Stimulated activated naive CD8-positive, alpha-beta T cell treated with anti-CD3 and anti-CD28 coated beads, Interleukin-15, Interleukin-2, amounts not matched to agents 100 U/mL and 50 U/mL, for 24 hours (primary cell): ENCODE results near the gene NDUFA11.

ENCODE experiments used
- ATAC-seq: fragments of 150-1000 bp; cut with Tn5 transposase; one replicate; pipeline ENCODE4 v1.10.0; 2021
- DNase-seq: peaks from one replicate; pipeline ENCODE4 v3.0.0; 2021

NDUFA11 gene

DNA sequence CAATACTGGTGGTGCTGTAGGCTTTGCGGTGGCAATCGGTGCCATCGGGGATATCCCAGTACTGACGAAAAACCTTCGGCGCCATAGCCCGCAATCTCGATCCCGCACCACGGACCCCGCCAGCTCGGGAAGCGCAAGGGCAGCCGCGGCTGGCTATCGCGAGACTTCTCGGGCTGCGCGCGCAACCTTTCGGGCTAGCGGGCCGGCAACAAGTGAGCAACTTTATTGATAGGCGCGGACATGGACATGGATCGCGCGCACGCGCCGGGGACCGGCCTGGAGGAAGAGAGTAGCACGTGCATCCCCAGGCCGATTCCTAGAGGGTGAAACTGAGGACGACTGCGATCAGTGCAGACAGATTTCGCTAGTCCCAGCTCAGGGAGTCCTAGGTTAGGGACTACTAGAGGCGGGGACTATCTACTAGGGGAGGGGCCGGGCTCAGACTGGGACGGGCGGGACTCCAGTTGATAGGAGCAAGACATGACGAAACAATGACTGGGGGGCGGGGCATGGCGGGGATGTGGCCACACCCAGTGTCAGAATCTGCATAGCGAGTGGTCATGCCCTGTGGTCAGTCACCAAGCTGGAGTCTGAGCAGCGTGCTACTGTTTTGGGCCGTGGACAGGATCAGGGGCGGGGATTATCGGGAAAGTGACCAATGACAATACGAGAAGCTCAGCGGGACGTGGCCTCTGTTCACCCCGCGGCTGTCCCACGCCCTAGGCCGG is at the start of gene NDUFA11:
NDUFA11 (minus strand) TSS at position 167 of the 728 bp plus-strand sequence; CDS start at position 85, 82 bp downstream.
- ATAC-seq (peak; percentile 48), DNase-seq (peak; percentile 98)

DNA sequence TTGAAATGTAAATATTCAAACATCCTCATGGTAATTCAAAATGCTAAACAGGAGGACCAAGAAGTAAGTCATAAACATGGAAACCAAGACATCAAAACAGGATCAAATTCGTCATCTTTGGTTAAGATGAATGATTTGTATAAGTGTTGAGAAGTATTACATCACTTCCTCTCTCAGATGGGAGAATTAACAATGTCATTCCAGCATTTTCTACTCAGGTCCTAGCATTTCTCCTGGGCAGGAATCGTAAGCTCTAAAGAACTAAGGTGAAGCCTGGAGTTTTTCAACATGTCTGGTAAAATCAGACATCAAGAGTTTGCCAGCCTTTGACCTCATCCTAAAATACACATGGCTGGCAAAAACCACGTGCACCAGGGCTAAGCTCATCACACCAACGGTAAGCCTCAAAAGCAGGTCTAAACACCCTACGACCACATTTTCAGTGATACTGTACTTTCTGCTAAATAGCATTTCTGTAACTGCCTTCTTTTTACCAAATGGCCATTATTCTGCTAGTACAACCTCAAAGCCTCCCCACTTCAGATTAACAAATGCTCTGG is 49.5 kb upstream of the NDUFA11 start:
- ATAC-seq, result no peak
- no peak for DNase-seq

DNA sequence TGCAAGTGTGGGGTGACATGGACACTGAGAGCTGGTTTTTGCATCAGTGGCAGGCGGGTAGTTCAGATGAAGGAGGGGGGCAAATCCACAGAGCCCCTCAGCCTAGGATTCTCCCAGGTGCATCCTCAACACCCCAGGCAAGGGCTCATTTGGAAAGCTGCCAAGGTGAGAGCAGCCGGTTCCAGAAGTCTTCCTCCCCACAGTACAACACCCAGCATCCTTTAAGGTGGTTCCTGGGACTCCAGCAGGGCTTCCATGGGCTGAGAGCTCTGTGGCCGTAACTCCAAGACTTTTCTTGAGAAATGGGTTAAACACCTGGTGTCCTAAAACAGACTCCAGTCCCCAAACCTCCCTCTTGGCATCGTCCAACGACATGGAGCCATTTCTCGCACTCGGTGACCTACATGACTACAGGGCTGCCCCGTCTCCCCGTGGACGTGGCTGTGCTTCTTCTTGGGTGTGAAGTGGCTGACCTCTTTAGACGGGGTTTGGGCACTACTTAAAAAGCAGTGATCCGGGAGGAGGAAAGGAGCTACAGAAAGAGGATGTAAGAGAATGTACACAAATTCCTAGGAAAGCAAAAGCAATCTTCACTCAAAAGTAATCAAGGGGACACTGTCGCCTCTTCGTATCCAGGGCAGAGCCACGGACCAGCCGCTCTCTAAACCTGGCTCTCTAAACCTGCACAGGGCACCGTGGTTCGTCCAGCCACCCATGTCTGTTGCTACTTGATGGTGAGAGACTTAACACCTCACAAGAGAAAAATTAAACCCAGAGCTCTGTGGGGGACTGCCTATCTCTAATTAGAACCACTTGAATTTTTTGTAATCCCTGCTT is 48.8 kb upstream of the NDUFA11 start:
- DNase-seq (no peak), ATAC-seq (no peak)

DNA sequence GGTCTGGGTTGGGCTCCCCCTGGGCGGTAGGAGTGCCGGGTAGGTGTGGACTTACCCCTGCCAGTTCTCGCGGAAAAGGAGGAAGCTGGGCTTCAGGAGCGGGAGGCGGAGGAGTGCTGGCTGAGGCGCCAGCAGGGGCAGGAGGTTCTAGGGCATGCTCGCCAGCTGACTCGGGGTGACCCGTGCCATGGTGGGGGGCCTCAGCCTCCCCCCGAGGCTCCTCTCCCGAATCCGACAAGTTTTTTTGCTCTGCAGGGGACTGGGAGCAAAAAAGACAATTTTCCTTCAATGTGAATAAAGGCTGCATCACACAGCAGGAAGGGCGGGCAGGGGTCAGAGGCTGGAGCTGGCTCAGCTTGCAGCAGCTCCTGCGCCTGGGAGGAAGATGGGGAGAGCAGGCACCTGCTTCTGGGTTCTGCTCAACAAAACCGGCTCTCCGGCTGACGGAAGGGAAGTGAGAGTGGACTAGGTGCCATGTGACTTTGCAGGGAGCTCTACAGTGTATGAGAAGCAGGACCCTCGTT is 47.8 kb upstream of the NDUFA11 start:
- ATAC-seq (no peak), DNase-seq (no peak)

DNA sequence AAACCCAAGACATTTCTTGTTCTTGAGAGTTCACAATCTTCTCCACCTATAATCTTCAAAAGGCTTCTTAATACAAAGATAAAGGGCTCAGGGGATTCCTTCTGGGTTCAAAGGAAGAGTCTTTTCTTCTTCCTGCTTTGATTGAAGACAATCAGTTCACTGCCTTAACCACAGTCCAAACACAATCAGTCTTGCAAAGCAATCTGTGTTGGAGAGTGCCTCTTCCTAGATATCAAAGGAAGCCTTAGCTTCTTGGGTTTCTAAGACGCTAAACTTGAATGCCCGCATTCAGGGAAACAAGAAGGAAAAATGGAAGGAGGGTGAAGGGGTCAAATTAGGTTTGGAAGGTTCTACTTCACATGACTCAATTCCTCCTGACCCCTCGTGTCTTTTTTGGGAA is 47.2 kb upstream of the NDUFA11 start:
- DNase-seq (no peak), ATAC-seq (no peak)

DNA sequence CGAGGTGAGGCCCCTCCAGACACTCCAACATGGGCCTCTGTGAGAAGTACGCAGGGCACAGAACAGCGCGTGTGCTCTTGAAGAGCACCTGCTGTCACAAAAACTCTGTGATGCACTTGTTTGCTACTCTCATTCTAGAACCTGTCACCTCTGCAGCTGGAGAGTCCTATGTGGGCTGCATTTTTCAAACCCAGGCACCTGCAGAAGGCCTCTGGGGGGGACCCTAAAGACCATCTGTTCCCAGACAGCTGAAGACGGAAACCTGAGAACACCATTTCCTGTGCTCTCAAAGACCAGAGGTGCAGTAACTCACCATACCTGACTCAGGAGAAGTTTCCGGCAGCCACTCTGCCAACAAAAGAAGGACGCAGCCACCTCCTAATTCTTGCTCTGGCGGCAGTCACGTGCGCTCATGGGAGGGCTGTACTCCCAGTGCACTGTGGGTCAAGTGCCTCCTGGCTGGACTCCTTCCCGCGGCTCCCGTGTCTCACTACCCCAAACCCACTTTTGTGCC is 46.3 kb upstream of the NDUFA11 start:
- DNase-seq, result peak; percentile 38
- ATAC-seq, result peak; percentile 51

DNA sequence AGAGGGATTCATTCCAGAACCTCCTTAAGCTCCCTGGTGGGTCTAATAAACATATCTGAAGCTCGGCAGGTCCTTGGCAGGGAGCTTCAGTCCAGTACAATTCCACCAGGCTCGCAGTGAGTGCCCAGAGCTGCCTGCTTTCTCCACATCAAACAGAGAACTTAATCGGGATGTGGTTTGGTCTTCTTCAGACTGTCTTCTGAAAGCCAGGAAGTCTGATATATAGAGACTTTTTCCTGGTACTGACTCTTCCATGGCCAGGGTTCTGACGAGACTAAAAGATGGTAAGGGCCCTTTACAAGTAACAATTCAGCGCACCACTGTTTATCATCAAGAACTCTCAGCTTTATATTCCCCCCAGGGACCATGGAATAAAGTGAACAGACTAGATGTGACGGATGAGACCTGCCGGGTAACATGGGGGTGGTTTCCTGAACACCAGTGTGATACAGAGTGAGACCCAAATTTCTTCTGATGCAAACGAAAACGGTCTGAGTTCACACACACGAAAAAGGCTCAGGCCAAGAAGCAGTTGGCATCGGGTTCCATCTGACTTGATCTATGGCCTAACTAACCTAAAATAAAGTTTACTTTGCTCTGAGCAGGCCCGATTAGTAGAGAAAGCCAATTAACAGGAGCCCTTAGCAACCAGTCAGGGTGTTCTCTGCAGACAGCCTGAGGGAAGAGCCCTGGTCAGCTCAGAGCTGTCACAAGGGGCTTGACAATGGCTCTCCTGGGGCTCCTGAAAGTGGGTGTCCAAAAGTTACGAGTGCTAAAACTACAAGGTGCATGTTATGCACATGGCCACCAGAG is 45.4 kb upstream of the NDUFA11 start:
- DNase-seq (no peak), ATAC-seq (peak; percentile 38)

DNA sequence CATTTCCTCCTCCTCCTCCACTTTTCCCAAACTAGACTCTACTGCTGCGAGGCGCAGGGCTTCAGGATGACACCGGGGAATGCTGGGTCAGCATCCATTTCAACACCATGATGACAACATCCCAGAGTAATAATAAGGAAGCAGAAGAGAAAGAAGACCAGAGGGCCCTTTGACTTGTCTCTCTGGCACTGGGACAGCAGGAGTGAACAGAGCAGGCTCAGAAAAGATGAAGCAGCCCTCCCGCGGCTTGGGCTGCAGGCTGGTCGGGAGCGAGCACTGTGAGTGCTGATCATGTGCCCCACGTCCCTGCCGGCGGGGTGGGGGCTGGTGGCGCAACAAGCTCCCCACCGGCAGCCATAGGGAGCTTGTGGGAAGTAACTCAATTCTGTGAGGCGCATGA is 43.8 kb upstream of the NDUFA11 start:
- ATAC-seq (no peak), DNase-seq (no peak)

DNA sequence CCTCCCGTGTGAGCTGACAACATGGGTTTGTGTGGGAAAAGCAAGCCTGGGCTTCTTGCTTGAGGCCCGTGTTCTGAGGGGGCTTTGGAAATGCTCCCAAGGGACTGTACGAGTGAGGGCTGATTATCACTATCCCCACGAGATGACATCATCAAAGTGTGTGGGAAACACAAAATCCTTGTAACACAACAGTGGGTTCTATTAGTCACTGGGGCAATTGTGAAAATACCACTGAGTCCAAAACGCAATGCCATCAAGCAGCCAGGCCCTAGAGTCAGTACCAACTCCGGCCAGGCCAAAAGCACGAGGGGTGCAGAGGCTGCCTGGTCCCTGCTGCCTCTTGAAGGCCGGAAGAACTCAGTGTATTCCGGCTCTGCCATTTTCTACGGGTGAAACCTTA is 40.0 kb upstream of the NDUFA11 start:
- peak; percentile 44 for ATAC-seq

DNA sequence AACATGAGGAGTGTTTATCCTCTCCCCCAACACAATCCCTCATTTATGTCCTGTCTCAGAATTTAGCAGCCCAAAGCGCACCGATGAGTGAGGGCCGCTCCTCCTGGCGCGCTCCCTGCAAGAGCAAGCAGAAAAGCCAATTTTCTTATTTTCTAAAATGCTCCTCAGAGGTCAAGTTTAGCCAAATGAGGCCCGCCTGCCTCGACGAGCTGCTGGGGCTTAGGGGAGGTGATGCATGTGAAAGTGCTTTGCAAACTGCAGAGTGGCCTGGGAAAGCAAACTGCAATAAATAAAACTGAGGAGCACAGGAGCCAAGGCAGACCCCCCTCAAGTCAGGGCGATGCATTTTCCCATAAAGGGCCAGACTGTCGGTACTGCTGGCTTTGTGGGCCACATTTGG is 39.5 kb upstream of the NDUFA11 start:
- DNase-seq (no peak), ATAC-seq (no peak)

More for the DNA sequence above, 40.0 kb upstream of the NDUFA11 start:
- no peak for DNase-seq

DNA sequence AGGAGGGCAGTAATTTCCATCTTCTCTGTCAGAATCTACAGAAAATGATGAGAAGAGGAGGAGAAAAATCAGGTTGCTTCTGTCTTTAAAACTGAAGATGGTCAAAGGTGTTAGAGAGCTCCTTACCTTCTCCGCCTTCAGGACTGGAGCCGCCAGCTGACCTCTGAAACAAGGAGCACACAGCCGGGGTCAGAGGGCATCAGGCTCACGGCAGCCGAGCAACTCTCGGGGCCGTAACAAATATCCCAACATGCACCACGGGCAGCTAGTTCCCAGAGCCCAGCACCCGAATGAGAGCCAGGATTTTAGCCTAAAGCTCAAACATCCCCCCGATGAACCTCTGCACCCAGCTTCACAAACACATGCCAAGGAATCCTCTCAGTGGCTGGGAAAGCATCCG is 38.1 kb upstream of the NDUFA11 start:
- ATAC-seq (no peak), DNase-seq (no peak)

DNA sequence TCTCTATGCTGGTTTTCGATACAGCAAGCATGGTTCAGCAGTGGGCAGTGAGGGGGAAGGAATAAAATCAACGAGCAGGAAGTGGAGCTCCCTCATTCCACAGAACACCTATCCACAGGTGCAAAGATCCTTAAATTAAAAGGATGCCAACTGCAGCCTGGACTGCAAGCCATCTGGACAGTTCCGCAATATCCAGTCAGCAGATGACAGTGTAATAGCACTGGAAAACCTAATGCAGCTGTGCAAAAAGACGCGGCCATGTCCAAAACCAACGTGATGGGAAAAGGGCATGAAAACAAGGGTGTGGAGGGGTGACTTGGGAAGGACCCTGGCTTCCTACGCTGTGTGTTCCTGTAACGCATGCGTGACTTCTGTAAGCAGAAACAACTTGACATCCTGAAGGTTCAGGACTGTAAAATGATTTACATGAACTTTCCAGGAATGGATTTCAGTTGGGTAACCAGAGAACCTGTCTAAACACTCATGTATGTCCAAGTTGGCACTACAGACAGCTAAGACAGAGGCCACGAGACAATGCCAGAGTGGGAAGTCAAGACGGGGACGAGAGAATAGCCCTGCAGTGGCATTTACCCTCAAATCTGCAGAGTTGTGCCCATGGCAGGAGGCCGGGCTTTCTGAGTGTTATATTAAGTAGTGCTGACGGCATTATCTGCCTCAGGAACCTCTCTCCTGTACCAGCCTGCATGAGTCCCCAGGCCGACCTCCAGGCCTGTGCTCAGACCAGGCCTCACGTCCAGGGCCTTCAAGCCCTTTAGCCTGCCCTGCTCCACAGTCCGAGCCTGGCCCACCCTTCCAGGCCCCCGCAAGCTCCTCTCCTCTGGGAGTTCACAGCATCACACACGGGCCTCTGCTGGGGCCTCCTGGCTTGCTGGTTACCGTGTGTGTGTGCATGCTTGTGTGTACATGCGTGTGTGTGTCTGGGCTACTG is 36.9 kb upstream of the NDUFA11 start:
- DNase-seq, result no peak
- no peak for ATAC-seq

DNA sequence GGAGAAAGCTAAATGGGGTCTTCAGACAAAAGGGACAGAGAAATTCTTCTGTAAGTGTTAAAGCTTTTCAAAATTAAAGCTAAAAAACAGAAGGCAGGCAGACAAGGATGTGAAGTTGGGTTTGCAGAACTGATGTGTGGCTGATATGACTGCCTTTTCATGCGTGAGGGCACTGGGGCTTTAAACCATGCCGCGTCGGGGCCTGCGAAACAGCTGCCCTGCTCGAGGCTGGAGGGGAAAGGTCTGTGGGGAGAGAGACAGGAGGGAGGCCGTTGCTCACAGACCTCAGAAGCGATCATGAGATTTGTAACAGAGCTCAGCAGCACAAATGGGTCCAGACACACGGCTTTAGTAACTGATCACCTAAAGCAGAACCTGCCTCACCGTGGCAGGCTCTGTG is 34.0 kb upstream of the NDUFA11 start:
- DNase-seq, result no peak
- no peak for ATAC-seq

DNA sequence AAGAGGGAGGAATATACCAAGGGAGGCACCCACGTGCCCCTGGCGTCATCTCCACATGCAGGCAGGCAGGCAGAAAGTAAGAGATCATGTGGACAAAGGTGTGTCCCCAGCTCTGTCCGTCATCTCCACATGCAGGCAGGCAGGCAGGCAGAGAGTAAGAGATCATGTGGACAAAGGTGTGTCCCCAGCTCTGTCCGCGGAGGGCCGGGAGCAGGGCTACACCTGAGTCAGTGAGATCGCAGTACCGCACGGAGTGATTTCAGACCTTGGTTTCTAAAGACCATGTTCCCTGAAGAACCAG is 32.7 kb upstream of the NDUFA11 start:
- no peak for ATAC-seq
- no peak for DNase-seq

DNA sequence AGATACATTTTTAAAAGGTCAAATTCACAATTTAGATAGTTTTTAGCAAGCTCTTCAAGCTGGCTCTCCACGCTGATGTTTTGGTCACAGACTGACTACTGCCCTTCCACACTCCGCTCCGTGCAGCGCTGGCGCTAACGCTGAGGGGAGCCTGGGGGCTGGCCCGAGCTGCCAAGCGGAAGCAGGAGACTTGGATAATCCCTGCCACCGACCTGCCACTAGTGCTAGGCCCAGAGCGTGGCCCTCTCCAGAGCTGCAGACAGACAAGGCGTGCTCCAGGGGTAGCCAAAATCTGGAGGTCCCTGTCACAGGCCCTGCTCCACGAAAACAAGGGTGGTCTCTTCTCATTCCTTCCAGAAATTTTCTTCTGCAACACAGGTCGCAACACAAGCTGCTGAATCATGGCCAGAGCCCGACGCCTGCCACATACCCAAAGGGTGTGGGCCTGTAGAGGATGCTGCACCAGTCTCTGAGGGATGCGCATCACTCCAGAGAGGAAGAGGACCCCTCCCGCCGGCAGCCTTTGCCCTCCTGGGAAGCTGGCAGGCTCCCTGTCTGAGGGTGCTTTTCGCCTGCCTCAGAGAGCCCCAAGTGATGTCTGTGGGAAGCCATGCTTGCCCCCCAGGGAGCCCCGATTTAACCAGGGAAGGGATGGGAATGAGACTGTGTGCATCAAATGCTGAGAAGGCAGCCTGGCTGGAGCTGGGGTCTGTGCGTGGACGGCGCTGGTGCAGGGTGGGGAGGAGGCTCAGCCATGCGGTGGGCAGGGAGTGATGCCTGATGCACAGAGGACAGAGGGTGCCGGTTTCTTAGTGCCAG is 32.1 kb upstream of the NDUFA11 start:
- DNase-seq (no peak), ATAC-seq (no peak)

DNA sequence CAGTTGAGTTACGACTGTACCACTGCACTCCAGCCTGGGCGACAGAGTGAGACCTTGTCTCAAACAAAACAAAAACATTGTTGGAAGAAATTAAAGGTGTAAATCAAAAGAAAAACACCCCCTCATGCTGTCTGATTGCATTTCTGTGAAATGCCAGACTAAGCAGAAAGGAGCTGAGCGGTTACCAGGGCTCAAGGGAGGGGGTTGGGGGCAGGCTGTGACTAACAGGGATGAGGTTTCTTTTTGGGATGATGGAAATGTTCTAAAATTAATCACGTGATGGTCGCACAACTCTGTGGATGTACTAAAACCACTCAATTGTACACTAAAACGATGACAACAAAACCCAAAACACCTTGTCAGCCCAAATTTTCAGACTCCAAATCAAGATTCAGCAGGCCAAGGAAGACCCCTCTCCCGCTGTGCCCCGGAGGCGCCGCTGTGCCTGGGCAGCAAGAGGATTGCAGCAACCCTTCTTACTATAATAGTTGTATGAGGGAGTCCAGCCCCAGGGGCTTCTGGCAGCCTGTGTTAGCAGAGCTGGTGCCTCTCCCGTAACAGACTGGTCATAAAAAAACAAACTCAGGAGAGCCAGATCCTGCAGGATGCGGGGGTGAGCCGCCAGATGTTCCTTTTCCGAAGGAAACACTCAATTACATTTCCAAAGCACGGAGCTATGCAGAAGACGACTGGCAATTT is 31.3 kb upstream of the NDUFA11 start:
- DNase-seq, result no peak
- no peak for ATAC-seq

DNA sequence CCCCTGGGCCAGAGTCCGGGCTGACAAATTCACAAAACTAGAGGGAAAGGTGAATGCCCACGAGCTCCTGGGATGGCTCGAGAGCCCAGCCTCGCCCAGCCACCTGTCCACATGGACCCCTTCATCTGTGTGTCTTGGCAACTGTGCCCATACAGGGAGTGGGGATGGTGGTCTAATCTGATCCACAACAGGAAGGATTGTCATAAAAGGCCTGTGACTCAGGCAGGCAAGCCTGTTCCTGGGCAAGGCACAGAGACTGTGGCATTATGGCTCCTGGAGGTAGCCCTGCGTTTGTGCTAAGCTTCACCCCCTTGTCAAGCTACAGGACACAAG is 30.4 kb upstream of the NDUFA11 start:
- no peak for ATAC-seq
- DNase-seq, result no peak

DNA sequence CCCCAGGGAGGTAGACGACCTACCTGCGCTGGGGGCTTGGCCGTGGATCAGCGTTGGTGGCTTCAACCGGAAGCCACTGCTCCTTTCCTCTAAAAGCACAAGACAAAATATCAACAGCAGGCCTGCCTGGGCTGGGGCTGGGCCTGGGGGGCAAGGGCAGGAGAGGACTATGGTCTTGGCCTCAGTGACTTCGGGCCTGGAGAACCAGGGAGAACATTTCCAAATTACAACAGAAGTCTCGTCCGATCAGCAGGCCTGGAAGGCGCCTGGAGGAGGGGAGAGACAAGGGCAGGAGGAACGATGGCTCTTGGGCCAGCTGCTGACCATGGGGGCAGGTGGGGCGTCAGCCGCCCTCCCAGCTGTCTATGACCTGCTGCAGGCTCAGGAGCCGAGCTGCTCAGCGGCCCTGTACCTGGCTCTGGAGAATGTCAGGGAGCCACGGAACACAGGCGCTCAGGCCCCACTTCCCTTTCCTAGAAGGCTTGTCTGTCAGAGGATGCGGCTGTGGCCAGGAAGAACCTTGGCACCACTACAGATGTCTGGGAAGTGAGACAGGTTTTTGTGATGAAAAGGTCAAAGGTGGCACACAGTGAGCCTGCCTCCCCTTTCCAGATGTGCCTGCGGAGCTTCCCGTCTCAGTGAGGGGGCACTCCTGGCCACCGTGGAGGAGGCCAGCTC is 29.9 kb upstream of the NDUFA11 start:
- DNase-seq, result no peak
- no peak for ATAC-seq
